Prostate gland (tissue), 2 donors: Measurements from ENCODE around the gene CFAP90. TPM values are rescaled to one million over a fixed set of nuclear protein-coding genes. Genes with fewer than 3 reads are reported as not detected.
A peak's percentile ranks its signal among the peaks of the same experiment; 100 is the strongest.

Experiments used
- DNase-seq: peaks from one replicate; pipeline ENCODE4 v3.0.0-alpha.2; 2019; ENCODE audit warnings: low spot score
- H3K27ac ChIP-seq, 2 donors: fragments of 200-600 bp; sonication (generic); 2 replicates each; pipeline ENCODE4 v1.5.1; 2017 to 2019
- H3K27me3 ChIP-seq: fragments of 200-600 bp; sonication (generic); replicated peaks from 2 replicates; pipeline ENCODE4 v1.5.1; 2019; ENCODE audit not compliant: insufficient read depth
- H3K36me3 ChIP-seq, 2 donors: fragments of 200-600 bp; sonication (generic); 1 replicate in 1 of 2; 2 replicates in 1 of 2; pipeline versions ENCODE4 v1.5.1 to v1.8.1; 2017 to 2019
- H3K4me1 ChIP-seq: fragments of 200-600 bp; sonication (generic); replicated peaks from 2 replicates; pipeline ENCODE4 v1.5.1; 2019
- H3K4me3 ChIP-seq, 2 donors: fragments of 200-600 bp; sonication (generic); 2 replicates each; pipeline ENCODE4 v1.5.1; 2017 to 2019
- H3K9me3 ChIP-seq: fragments of 200-600 bp; sonication (generic); 2 replicates; pipeline ENCODE4 v1.5.1; 2017
- CTCF ChIP-seq, 4 experiments: fragments of 200-600 bp in 2 of 4; fragments of 450-650 bp in 2 of 4; sonication (generic) in 2 of 4; IDR thresholded peaks; 1 replicate in 3 of 4; 2 replicates in 1 of 4; pipeline ENCODE4 v1.5.1; 2016 to 2019; ENCODE audit warnings: antibody characterized with exemption in 4 of 4, mild to moderate bottlenecking in 2 of 4, moderate library complexity in 2 of 4
- POLR2A ChIP-seq: fragments of 450-650 bp; IDR thresholded peaks from one replicate; pipeline ENCODE4 v1.6.1; 2016; ENCODE audit warnings: antibody characterized with exemption, mild to moderate bottlenecking
- POLR2AphosphoS5 ChIP-seq: sonication (generic); formaldehyde crosslinking; IDR thresholded peaks from one replicate; pipeline ENCODE4 v1.6.1; 2017; ENCODE audit warnings: antibody characterized with exemption
- WGBS: methylation state at CpG from one replicate; pipeline ENCODE4 v1.1.5; 2018; 5-methylcytosine and 5-hydroxymethylcytosine counted together
- intact Hi-C: fragments of 100-400 bp; cut with DNase I; formaldehyde crosslinking; loops from one replicate; pipeline ENCODE4 v1.14.2; 2022
- total RNA-seq, 2 donors: library from RNA; depleted of rRNA; stranded (reverse); fragments of >200 nt; gene quantifications; one replicate each; pipeline ENCODE4 v1.1.0, GENCODE V29; 2016

The CFAP90 gene
- total RNA-seq, 2 donors from 2014 or later, result 0.87 to 1.1 TPM

- no peak for TF ChIP-seq CTCF (IDR thresholded peaks at IDR 0.05)
- no peak for TF ChIP-seq POLR2AphosphoS5
- no peak for TF ChIP-seq POLR2A
- no peak for DNase-seq
- no peaks in the 10 kb centered on the region for H3K27me3 ChIP-seq
- intact Hi-C loops, result loop anchor here (2.0 to 10.0 kb wide), 3 partner anchors 62 to 740 kb away; no protein-coding TSS in a partner anchor
- no peak overlapping the region for H3K4me3 ChIP-seq
- 96% methylated on average over 10 of the region's 10 CpGs for WGBS
- H3K9me3 ChIP-seq, result no peaks in the 10 kb centered on the region
- no peaks in the 10 kb centered on the region for H3K36me3 ChIP-seq
- H3K4me1 ChIP-seq, result no peaks in the 10 kb centered on the region
- H3K27ac ChIP-seq, result peak overlapping the region; percentile 68 to 77
Measured at GRCh38 chr5:7814816-7815215, 36.1 kb downstream of the CFAP90 start.

- Histone ChIP-seq H3K4me3 (no peak overlapping the region), H3K36me3 (no peaks in the 10 kb centered on the region), H3K27me3 (no peaks in the 10 kb centered on the region), H3K9me3 (no peaks in the 10 kb centered on the region), H3K4me1 (no peaks in the 10 kb centered on the region), H3K27ac (peak overlapping the region; percentile 68 to 77)
- intact Hi-C loops, result loop anchor here (10.0 kb wide), 2 partner anchors 549 to 739 kb away; no protein-coding TSS in a partner anchor
- 52% methylated on average over 3 of the region's 3 CpGs for WGBS
- TF ChIP-seq POLR2AphosphoS5 (no peak), POLR2A (no peak), CTCF (IDR thresholded peaks at IDR 0.05) (no peak)
- DNase-seq, result no peak
Measured at GRCh38 chr5:7813576-7813975, 37.4 kb downstream of the CFAP90 start.

GRCh38 chr5:7813007-7813406, 37.9 kb downstream of the CFAP90 start:
- Histone ChIP-seq H3K9me3 (no peaks in the 10 kb centered on the region), H3K4me1 (no peaks in the 10 kb centered on the region), H3K4me3 (no peak overlapping the region), H3K27ac (peak overlapping the region; percentile 68 to 77), H3K36me3 (no peaks in the 10 kb centered on the region), H3K27me3 (no peaks in the 10 kb centered on the region)
- 20% methylated on average over 2 of the region's 2 CpGs for WGBS
- TF ChIP-seq POLR2AphosphoS5 (peak; percentile 65), POLR2A (no peak)
- no peak for DNase-seq
- intact Hi-C loops, result loop anchor here (10.0 kb wide), 2 partner anchors 548 to 738 kb away; no protein-coding TSS in a partner anchor

GRCh38 chr5:7811715-7812114, 39.2 kb downstream of the CFAP90 start:
- WGBS, result 19% methylated on average over 5 of the region's 5 CpGs
- TF ChIP-seq CTCF (IDR thresholded peaks at IDR 0.05) (no peak), POLR2AphosphoS5 (peak; percentile 28)
- H3K27me3 ChIP-seq, result no peaks in the 10 kb centered on the region
- H3K27ac ChIP-seq, result peak overlapping the region; percentile 68 to 77
- DNase-seq, result peak; percentile 16
- H3K4me1 ChIP-seq, result no peaks in the 10 kb centered on the region
- intact Hi-C loops, result loop anchor here (10.0 kb wide), 2 partner anchors 547 to 737 kb away; no protein-coding TSS in a partner anchor
- no peaks in the 10 kb centered on the region for H3K36me3 ChIP-seq
- H3K4me3 ChIP-seq, result no peak overlapping the region
- H3K9me3 ChIP-seq, result no peaks in the 10 kb centered on the region

GRCh38 chr5:7808998-7809397, 41.9 kb downstream of the CFAP90 start:
- DNase-seq, result no peak
- intact Hi-C loops, result no loop called here
- TF ChIP-seq POLR2A, result no peak
- no peak for TF ChIP-seq POLR2AphosphoS5
- no peak for TF ChIP-seq CTCF (IDR thresholded peaks at IDR 0.05)
- Histone ChIP-seq H3K4me3 (no peak overlapping the region), H3K27me3 (no peaks in the 10 kb centered on the region), H3K4me1 (no peaks in the 10 kb centered on the region), H3K9me3 (no peaks in the 10 kb centered on the region), H3K36me3 (no peaks in the 10 kb centered on the region), H3K27ac (no peak overlapping the region)
- 84% methylated on average over 4 of the region's 4 CpGs for WGBS
